ENCODE results near the gene RORC.
"Not testable (repeated sequence)": the region's sequence is repeated elsewhere in the genome, so short reads cannot be mapped to it uniquely, and the experiment has no call there.

Gene RORC

GRCh38 chr1:151831605-151832004 is at the start of gene RORC:
Gene RORC, minus strand, starts transcription at chr1:151831802. Its CDS starts 38 bp downstream, at chr1:151831764.
- no peak for DNase-seq

GRCh38 chr1:151875419-151876097 is 44.0 kb upstream of the RORC start:
- no peak for DNase-seq

GRCh38 chr1:151872776-151873175 is 41.2 kb upstream of the RORC start:
- not testable (repeated sequence) for DNase-seq

DNA sequence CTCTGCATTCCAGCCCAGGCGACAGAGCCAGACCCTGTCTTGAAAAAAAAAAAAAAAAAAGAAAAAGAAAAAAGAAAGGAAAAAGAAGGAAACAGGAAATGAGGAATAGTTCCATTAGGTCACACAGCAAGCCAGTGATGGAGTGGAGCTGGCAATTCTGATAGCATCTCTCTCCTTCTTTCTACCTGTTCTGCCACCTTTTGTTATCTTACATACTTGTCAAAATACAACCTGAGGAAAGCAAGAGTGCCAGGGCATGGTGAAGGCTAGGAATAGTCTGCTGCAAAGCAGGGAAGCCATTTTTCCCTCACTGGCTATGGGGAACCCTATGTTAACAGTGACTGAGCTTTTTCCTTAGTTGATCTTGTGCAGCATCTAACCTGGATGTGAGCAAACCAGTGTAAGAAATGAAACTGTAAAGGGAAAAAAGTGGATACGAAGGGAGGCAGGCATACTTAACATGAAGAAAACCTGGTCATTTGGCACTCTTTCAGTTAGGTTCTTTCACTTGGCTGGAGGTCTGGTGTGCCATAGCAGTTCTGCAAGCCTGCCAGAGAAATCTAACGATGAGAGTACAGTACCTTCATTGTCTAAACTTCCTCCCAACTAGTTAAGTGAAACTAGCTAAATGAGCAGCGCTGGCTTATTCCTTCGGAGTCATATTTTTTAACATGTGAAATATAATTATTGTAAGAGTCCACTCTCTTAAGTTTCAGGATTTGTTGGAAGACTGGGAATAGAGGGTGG is 39.9 kb upstream of the RORC start:
- no peak for DNase-seq

- DNase-seq, result no peak
Observed at GRCh38 chr1:151868486-151868885, 36.9 kb upstream of the RORC start.

DNA sequence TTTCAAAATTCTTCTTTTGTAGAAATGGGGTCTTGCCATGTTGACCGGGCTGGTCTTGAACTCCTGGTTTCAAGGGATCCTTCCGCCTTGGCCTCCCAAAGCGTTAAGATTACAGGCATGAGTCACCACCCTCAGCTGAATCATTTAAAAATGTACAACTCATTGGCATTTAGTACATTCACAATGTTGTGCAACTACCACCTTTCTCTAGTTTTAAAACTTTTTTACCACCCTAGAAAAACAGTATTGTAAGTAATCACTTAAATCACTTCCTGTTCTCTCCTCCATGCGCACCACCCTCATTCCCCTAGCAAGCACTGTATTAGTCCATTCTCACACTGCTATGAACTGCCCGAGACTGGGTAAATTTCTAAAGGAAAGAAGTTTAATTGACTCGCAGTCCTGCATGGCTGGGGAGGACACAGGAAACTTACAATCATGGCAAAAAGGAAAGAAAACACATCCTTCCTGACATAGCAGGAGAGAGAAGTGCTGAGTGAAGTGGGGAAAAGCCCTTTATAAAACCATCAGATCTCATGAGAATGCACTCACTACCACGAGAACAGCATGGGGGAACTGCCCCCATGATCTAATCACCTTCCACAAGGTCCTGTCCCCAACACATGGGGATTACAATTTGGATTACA is 36.3 kb upstream of the RORC start:
- peak; percentile 91 for DNase-seq

- DNase-seq, result peak; percentile 25
Observed at GRCh38 chr1:151867321-151867720, 35.7 kb upstream of the RORC start.

GRCh38 chr1:151864411-151864810 is 32.8 kb upstream of the RORC start:
- DNase-seq, result no peak

DNA sequence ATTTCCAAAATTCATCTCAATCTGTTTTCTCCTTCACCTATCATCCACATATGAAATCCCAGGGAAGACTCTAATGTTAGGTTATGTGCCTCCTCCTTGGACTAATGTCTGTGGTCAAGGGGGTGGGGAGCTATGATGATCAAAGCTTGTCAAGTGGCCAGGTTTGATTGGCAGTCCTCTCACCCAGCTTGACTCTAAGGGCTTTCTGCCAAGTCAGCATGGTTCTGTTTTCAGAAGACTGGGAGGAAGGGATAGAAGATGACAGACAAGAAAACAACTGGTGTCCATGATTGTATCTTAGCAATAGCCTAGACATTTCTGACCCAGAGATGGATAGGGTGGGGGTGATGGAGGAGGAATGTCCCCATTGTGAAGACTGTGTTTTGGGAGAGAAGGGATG is 31.0 kb upstream of the RORC start:
- DNase-seq, result no peak

GRCh38 chr1:151860504-151861187 is 29.0 kb upstream of the RORC start:
- no peak for DNase-seq

DNA sequence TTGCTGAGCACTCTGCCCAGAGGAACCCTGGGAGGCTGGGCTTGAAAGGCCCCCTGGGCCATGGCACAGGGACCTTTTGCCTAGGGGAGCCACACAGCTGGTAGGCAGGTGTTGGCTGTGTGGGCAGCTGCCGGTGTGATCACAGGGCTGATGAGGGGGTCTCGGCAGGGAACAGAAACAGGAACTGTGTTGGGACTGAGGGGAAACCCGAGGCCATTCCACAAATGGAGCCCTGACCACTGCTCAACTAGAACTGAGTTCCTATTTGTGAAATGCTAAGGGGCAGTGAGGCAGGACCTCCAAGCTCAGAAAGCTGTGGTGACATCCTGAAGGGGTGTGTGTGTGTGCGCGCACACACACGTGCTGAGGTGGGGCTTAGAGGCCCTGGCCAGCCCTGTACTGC is 28.3 kb upstream of the RORC start:
- DNase-seq, result peak; percentile 35

DNA sequence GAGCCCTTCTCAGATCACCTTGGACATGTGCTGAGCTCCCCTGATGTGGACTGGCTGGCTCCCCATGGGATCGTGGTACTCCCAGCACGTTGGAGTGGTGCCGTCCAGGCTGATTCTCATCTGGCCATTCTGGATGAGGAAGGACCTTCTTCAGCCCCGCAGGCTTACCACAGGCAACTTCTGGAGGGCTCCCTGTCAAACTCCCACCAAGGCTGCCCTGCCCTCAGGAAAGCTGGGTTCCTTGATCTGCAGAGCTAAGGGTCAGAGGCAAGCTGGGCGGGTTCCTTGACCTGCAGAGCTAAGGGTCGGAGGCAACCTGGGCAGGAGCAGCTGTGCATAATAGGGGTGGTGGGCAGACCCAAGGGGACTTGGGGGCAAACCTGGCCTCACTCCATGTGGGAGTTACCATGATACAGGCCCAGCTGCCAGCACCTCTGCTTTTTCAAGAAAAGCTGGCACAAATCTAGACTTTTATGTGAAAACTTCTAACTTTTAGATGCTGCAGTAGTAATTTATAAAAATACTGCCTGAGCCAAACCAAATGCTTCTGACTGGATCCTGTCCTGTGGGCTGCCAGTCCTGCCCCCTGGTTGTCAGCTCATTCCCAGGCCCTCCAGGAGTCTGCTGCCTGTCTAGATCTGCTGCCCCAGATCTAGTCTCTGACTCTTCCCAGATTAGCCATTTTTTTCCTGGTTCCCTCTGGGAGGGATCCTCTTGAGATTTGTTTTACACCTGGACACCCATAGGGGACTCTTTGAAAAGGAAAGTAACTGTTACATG is 27.5 kb upstream of the RORC start:
- DNase-seq, result no peak

- no peak for DNase-seq
Observed at GRCh38 chr1:151858030-151858746, 26.6 kb upstream of the RORC start.

- DNase-seq, result no peak
Observed at GRCh38 chr1:151855933-151856332, 24.3 kb upstream of the RORC start.

DNA sequence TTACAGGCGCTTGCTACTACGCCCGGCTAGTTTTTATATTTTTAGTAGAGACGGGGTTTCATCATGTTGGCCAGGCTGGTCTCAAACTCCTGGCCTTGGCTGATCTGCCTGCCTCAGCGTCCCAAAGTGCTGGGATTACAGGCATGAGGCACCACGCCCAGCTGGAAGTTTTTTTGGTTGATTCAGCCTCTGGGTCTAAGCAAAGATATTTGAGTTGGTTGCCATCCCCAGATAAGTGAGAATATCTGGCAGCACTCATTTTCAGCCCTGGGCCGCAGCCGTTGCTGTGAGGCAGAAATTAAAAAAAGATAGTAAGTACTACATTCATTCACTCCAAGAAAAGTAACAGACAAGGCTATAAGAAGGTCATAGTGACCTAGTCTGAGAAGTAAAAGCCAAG is 23.9 kb upstream of the RORC start:
- not testable (repeated sequence) for DNase-seq

DNA sequence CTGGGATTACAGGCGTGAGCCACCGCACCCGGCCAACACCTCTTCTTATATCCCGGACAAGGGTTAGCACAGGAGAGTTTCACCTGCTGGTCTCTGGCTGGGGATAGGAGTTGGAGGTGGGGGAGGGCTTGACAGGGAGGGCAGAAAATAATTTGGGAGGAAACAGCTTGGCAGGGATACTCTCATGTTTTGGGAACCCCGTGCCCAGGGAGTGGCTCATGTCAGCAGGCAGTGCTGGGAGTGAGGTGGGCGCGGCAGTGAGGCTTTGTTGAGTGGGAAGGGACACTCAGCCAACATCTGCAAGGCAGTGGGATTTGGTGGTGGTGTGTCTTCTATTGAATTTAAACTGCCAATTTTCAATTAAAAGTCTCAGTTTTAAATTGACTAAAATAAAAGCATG is 23.1 kb upstream of the RORC start:
- DNase-seq, result no peak

GRCh38 chr1:151853411-151853943 is 21.9 kb upstream of the RORC start, which contains the start of gene THEM5:
Gene THEM5, minus strand, starts transcription at chr1:151853712. Its CDS starts 147 bp downstream, at chr1:151853565.
- no peak for DNase-seq

DNA sequence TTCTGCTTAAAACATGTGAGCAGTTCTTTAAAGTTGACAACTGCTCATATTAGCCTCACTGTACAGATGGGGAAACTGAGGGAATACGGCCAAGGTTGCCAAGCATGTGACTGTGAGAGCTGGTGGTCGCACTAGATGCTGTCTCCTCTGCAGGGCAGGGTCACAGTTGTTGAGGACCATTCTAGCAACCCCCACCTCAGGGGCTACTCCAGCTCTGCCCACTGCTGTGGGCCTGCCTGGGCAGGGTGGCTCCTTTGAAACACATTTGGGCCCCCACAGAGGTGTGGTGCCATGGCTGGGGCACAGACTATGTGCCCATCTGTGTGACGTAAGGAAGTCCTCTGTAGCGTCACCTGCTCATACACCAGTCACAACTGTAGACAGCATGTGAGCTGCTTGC is 21.1 kb upstream of the RORC start:
- no peak for DNase-seq

DNA sequence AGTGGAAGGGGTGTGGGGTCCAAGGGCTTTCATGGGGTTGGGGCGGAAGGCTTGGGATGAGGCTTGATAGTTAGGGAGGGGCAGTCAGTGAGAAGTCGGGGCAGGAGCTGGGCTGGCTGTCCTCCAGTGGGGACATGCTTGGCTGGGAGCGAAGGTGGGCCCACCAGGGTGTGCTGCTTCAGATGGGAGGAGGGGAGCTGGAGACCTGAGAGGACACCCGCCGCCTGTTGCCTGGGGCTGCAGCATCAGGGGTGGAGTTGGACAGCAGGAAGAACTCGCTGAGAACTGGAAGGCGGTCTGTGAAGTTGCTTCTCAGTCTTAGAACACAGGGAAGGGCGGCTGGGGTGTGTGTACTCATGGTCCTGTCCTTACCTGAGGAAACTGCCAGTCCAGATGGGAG is 20.3 kb upstream of the RORC start:
- no peak for DNase-seq

DNA sequence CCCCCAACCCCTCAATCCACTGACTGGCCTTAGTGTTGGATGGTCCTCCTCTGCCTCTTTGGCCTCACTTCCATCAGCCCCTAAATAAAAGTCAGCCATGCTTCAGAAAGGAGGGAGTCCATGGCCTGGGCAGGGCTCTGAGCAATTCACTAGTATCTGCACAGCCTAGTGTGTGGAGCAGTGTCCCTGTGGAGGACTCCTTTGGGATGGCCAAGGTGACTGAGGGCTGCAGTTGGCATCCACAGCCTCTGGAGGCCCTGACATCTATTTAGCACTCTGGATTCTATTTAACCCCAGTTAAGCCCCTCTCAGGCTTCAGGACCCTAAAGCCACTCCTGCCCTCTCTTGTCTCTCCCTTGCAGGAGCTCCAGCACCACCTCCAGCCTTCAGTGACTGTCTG is 18.3 kb upstream of the RORC start:
- no peak for DNase-seq

GRCh38 chr1:151849126-151849525 is 17.5 kb upstream of the RORC start:
- DNase-seq, result no peak

All from suppressor macrophage treated with lipopolysaccharide for 4 hours (primary cell).